Measurements from ENCODE around the gene KRTAP12-1. TPM values are rescaled to one million over a fixed set of nuclear protein-coding genes. Genes with fewer than 3 reads are reported as not detected.
"Not testable (repeated sequence)": the region's sequence is repeated elsewhere in the genome, so short reads cannot be mapped to it uniquely, and the experiment has no call there.

Gene KRTAP12-1
- total RNA-seq, 4 donors from 2014 or later, result not detected

DNA sequence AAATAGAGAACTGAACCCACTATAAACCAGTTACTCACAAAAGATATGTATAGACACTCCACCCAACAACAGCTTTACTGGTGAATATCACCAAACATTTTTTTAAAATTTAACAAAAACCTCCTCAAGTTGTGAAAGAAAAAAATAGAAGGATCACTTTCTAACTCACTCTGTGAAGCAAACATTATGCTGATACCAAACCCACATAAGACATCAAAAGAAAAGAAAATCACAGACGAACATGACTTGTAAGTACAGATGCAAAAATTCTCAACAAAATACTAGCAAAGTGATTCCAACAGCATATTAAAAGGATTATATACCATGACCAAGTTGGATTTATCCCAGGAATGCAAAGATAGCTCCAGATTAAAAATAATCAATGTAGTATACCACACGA lies 9.7 kb upstream of the KRTAP12-1 start:
- TF ChIP-seq, protein P1, sequence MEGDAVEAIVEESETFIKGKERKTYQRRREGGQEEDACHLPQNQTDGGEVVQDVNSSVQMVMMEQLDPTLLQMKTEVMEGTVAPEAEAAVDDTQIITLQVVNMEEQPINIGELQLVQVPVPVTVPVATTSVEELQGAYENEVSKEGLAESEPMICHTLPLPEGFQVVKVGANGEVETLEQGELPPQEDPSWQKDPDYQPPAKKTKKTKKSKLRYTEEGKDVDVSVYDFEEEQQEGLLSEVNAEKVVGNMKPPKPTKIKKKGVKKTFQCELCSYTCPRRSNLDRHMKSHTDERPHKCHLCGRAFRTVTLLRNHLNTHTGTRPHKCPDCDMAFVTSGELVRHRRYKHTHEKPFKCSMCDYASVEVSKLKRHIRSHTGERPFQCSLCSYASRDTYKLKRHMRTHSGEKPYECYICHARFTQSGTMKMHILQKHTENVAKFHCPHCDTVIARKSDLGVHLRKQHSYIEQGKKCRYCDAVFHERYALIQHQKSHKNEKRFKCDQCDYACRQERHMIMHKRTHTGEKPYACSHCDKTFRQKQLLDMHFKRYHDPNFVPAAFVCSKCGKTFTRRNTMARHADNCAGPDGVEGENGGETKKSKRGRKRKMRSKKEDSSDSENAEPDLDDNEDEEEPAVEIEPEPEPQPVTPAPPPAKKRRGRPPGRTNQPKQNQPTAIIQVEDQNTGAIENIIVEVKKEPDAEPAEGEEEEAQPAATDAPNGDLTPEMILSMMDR (IDR thresholded peaks at IDR 0.05), result no peak
- no peak for TF ChIP-seq POLR2A (IDR thresholded peaks at IDR 0.05)
- H3K9me3 ChIP-seq, result peaks cover 0 to 15% (median 3%) of the 10 kb centered on the region in 4 donors
- no peak overlapping the region for H3K4me3 ChIP-seq
- no peak overlapping the region for H3K27ac ChIP-seq
- H3K4me1 ChIP-seq, result no peaks in the 10 kb centered on the region
- H3K27me3 ChIP-seq, result no peaks in the 10 kb centered on the region
- DNase-seq, result no peak
- no peaks in the 10 kb centered on the region for H3K36me3 ChIP-seq

DNA sequence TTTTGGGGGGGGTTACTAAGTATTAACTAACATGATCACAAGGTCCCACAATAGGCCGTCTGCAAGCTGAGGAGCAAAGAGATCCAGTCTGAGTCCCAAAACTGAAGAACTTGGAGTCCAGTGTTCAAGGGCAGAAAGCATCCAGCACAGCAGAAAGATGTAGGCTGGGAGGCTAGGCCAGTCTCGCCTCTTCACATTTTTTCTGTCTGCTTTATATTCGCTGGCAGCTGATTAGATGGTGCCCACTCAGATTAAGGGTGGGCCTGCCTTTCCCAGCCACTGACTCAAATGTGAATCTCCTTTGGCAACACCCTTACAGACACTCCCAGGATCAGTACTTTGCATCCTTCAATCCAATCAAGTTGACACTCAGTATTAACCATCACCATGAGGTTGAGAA lies 7.8 kb upstream of the KRTAP12-1 start:
- H3K4me1 ChIP-seq, H3K27ac ChIP-seq, H3K36me3 ChIP-seq, DNase-seq, H3K4me3 ChIP-seq, H3K27me3 ChIP-seq: not testable (repeated sequence)
- peaks cover 0 to 15% (median 3%) of the 10 kb centered on the region in 4 donors for H3K9me3 ChIP-seq

DNA sequence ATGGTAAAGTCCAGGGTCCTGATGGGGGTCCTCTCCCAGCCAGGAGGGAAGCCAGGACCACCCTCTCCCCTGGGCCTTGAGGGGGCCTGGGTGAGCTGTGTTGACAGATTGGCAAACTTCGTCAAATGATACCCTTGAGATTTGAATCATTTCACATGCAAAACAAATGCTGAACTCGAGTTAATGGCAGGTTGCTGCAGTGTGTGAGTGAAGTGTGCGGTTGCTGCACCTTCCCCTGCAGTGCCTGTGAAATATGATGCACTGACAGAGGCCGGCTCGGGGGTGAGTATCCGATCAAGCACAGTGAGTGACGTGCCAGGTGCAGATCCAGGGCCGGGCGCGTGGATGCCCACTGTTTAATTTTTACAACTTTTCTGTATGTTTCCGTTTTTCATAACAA lies 5.7 kb upstream of the KRTAP12-1 start:
- Histone ChIP-seq H3K4me1 (no peaks in the 10 kb centered on the region), H3K27me3 (no peaks in the 10 kb centered on the region), H3K9me3 (peaks cover 0 to 5% (median 1%) of the 10 kb centered on the region in 4 donors), H3K36me3 (no peaks in the 10 kb centered on the region), H3K27ac (no peak overlapping the region), H3K4me3 (no peak overlapping the region)
- DNase-seq, result no peak
- no peak for TF ChIP-seq POLR2A (IDR thresholded peaks at IDR 0.05)
- TF ChIP-seq, protein P1 (IDR thresholded peaks at IDR 0.05), result no peak

DNA sequence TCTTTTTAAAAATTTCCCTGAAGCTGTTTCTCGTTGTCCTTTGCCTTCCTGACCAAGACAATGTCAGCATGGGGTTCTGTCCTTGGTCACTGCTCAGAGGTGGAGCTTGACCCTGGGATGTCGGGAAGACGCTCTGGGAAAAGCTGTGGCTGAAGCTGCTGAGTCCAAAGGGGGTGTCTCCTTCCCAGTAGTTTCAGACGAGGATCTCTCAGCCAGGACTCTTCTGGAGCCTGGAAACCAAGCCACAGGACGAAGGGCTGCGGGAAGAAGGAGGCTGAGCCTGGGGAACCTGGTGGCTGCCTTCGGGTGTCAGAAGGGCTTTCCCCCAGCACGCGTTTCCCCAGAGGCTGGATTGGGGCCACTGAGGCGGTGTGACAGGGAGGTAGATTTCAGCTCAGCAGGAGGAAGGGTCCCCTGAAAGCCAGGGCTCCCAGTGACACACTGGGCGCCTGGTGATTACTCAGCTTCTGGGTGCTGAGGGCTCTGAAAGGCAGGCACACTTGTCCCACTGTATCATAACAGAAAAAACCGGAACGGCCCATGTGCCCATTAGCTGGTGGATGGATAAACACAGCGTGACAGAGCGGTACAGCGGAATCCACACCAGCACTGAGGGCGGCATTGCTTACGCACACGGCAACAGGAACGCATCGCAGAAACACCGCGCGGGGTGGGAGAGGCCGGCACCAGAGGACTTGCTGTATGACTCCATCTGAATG lies 5.0 kb upstream of the KRTAP12-1 start:
- Histone ChIP-seq H3K27me3 (no peaks in the 10 kb centered on the region), H3K36me3 (no peaks in the 10 kb centered on the region), H3K27ac (no peak overlapping the region), H3K4me1 (no peaks in the 10 kb centered on the region), H3K4me3 (no peak overlapping the region), H3K9me3 (no peaks in the 10 kb centered on the region)
- no peak for DNase-seq
- TF ChIP-seq, protein P1 (IDR thresholded peaks at IDR 0.05), result no peak
- TF ChIP-seq POLR2A (IDR thresholded peaks at IDR 0.05), result no peak

DNA sequence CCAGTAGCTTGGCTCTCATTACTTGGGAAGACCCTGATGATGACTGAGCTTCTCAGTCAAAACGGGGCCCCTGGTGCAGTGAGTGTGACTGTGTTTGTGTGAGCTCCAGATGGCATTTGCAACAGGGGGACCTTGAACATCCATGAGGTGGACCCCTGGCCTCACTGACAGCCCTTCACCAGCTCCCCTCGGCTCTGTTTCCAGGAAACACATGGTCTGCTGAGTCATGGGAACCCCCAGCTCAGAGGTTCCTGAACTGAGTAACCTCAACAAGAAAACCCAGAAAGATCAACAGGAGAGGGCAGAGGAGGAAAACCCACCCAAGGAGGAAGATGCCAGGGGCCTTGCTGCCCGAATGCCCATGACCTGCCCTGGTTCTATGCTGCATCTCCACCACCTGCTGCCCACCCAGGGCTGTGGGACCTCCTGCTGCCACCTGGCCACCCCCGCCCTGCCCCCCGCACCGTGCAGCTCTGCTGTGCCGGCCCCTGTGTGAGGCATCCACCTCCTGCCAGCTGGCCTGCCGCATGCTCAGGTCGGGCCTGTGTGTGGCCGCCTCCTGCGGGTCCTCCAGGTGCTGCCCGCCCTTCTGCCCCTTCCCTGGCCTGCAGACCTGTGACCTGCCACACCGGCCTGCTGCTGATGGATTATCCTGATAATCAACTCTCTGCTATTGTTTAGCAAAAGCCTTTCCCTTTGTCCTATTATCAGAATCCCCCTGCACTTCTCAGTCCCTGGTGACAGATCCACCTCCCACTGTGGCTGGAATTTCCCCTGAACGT lies 4.2 kb upstream of the KRTAP12-1 start:
- Histone ChIP-seq H3K9me3 (no peaks in the 10 kb centered on the region), H3K27ac (no peak overlapping the region), H3K4me3 (no peak overlapping the region), H3K4me1 (no peaks in the 10 kb centered on the region), H3K27me3 (no peaks in the 10 kb centered on the region), H3K36me3 (no peaks in the 10 kb centered on the region)
- TF ChIP-seq, protein P1 (IDR thresholded peaks at IDR 0.05), result no peak
- no peak for TF ChIP-seq POLR2A (IDR thresholded peaks at IDR 0.05)
- no peak for DNase-seq

DNA sequence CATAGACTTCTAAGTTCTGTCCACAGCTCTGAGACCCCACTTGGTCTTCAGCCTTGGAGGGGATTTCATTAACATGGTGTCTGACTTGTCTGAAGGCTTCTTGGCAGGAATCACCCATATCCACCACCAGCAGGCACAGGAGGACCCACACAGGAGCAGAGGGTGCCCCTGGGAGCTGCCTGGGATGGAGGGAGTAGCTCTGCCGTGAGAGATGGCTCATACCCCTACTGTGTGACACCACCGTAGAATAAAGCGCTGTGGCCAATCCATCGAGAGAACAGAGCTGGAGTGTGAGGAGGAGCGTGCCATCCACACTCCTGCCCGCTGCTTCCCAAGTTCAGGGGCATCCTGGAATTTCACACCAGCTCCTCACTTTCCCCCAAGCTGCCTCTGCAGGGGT lies 3.1 kb upstream of the KRTAP12-1 start:
- not testable (repeated sequence) for H3K36me3 ChIP-seq, H3K27ac ChIP-seq, H3K4me1 ChIP-seq, H3K9me3 ChIP-seq, DNase-seq, H3K4me3 ChIP-seq, H3K27me3 ChIP-seq

Measured in Peyer's patch (tissue), 4 donors.